GM21526 (cell line): Measurements from ENCODE around the gene LHFPL5.

Experiments used
- ATAC-seq: cut with Tn5 transposase; IDR thresholded peaks from one replicate; pipeline ENCODE4 v1.9.1; 2021; ENCODE audit warnings: moderate library complexity; ENCODE audit not compliant: unreplicated experiment, low FRiP score

LHFPL5 gene

GRCh38 chr6:35850208-35850607, 45.1 kb downstream of the LHFPL5 start:
- ATAC-seq, result no peak

- no peak for ATAC-seq
Observed at GRCh38 chr6:35852994-35853393, 47.8 kb downstream of the LHFPL5 start.

- ATAC-seq, result no peak
Observed at GRCh38 chr6:35856250-35856649, 51.1 kb downstream of the LHFPL5 start.

- ATAC-seq, result no peak
Observed at GRCh38 chr6:35857853-35858252, 52.7 kb downstream of the LHFPL5 start.

GRCh38 chr6:35859367-35859766, 54.2 kb downstream of the LHFPL5 start:
- ATAC-seq, result no peak
